ENCODE data around the gene CFC1B. TPM values are rescaled to one million over a fixed set of nuclear protein-coding genes. Genes with fewer than 3 reads are reported as not detected.
A peak's percentile ranks its signal among the peaks of the same experiment; 100 is the strongest.
"Not testable (repeated sequence)": the region's sequence is repeated elsewhere in the genome, so short reads cannot be mapped to it uniquely, and the experiment has no call there.

Gene CFC1B
- total RNA-seq, 8 experiments from 2014 or later, result 2.3 TPM; not detected in 7

GRCh38 chr2:130536654-130537053, 15.6 kb downstream of the CFC1B start:
- in situ Hi-C loops (cut with MboI; ENCODE audit: low pct_unique_long_range_greater_than_20kb in 2 of 9, low sequenced_read_pairs in 9 of 9, unreplicated experiment in 9 of 9); H3K4me3 ChIP-seq; H3K4me1 ChIP-seq (replicated peaks in 1 of 2); ATAC-seq (replicated peaks in 6 of 8); H3K27ac ChIP-seq: not testable (repeated sequence)
- WGBS, 10 experiments, result no CpG with 5 or more reads among the region's 7 CpGs

- in situ Hi-C loops (cut with MboI; ENCODE audit: low pct_unique_long_range_greater_than_20kb in 2 of 9, low sequenced_read_pairs in 9 of 9, unreplicated experiment in 9 of 9); H3K27ac ChIP-seq; H3K4me3 ChIP-seq; H3K4me1 ChIP-seq (replicated peaks in 1 of 2): not testable (repeated sequence)
- ATAC-seq (replicated peaks in 6 of 8), result peak in 1 of 8 experiments; percentile 28
- WGBS, 10 experiments, result no CpG with 5 or more reads among the region's 9 CpGs
Observed at GRCh38 chr2:130538271-130538670, 17.2 kb downstream of the CFC1B start.

- WGBS, 10 experiments, result no CpG with 5 or more reads among the region's 4 CpGs
- H3K4me1 ChIP-seq (replicated peaks in 1 of 2); in situ Hi-C loops (cut with MboI; ENCODE audit: low pct_unique_long_range_greater_than_20kb in 2 of 9, low sequenced_read_pairs in 9 of 9, unreplicated experiment in 9 of 9); H3K4me3 ChIP-seq; H3K27ac ChIP-seq: not testable (repeated sequence)
- peak in 3 of 8 experiments; percentile 61 to 73 (median 66) for ATAC-seq (replicated peaks in 6 of 8)
Observed at GRCh38 chr2:130542789-130543188, 21.8 kb downstream of the CFC1B start.

- in situ Hi-C loops (cut with MboI; ENCODE audit: low pct_unique_long_range_greater_than_20kb in 2 of 9, low sequenced_read_pairs in 9 of 9, unreplicated experiment in 9 of 9); H3K4me1 ChIP-seq (replicated peaks in 1 of 2); H3K4me3 ChIP-seq; H3K27ac ChIP-seq: not testable (repeated sequence)
- WGBS, 10 experiments, result no CpG with 5 or more reads among the region's 12 CpGs
- peak in 7 of 8 experiments; percentile 23 to 77 (median 59) for ATAC-seq (replicated peaks in 6 of 8)
Observed at GRCh38 chr2:130543785-130544528, 22.9 kb downstream of the CFC1B start.

GRCh38 chr2:130544978-130545377, 24.0 kb downstream of the CFC1B start:
- WGBS, 10 experiments, result no CpG with 5 or more reads among the region's 5 CpGs

GRCh38 chr2:130548418-130548817, 27.4 kb downstream of the CFC1B start:
- H3K4me3 ChIP-seq; H3K27ac ChIP-seq; in situ Hi-C loops (cut with MboI; ENCODE audit: low pct_unique_long_range_greater_than_20kb in 2 of 9, low sequenced_read_pairs in 9 of 9, unreplicated experiment in 9 of 9); H3K4me1 ChIP-seq (replicated peaks in 1 of 2); ATAC-seq (replicated peaks in 6 of 8): not testable (repeated sequence)
- no CpG with 5 or more reads among the region's 3 CpGs for WGBS, 10 experiments

More at GRCh38 chr2:130544978-130545377, 24.0 kb downstream of the CFC1B start:
- H3K4me3 ChIP-seq; H3K4me1 ChIP-seq (replicated peaks in 1 of 2); in situ Hi-C loops (cut with MboI; ENCODE audit: low pct_unique_long_range_greater_than_20kb in 2 of 9, low sequenced_read_pairs in 9 of 9, unreplicated experiment in 9 of 9); H3K27ac ChIP-seq: not testable (repeated sequence)
- peak in 1 of 8 experiments; percentile 37 for ATAC-seq (replicated peaks in 6 of 8)

GRCh38 chr2:130549475-130549874, 28.5 kb downstream of the CFC1B start:
- H3K4me3 ChIP-seq; in situ Hi-C loops (cut with MboI; ENCODE audit: low pct_unique_long_range_greater_than_20kb in 2 of 9, low sequenced_read_pairs in 9 of 9, unreplicated experiment in 9 of 9); H3K27ac ChIP-seq; ATAC-seq (replicated peaks in 6 of 8); H3K4me1 ChIP-seq (replicated peaks in 1 of 2): not testable (repeated sequence)
- no CpG with 5 or more reads among the region's 27 CpGs for WGBS, 10 experiments

- no CpG with 5 or more reads among the region's 4 CpGs for WGBS, 10 experiments
- H3K4me1 ChIP-seq (replicated peaks in 1 of 2); H3K27ac ChIP-seq; in situ Hi-C loops (cut with MboI; ENCODE audit: low pct_unique_long_range_greater_than_20kb in 2 of 9, low sequenced_read_pairs in 9 of 9, unreplicated experiment in 9 of 9); ATAC-seq (replicated peaks in 6 of 8); H3K4me3 ChIP-seq: not testable (repeated sequence)
Observed at GRCh38 chr2:130554178-130554577, 33.2 kb downstream of the CFC1B start.

- H3K4me3 ChIP-seq; ATAC-seq (replicated peaks in 6 of 8); in situ Hi-C loops (cut with MboI; ENCODE audit: low pct_unique_long_range_greater_than_20kb in 2 of 9, low sequenced_read_pairs in 9 of 9, unreplicated experiment in 9 of 9); H3K27ac ChIP-seq; H3K4me1 ChIP-seq (replicated peaks in 1 of 2): not testable (repeated sequence)
- WGBS, 10 experiments, result no CpG with 5 or more reads among the region's 8 CpGs
Observed at GRCh38 chr2:130556441-130556840, 35.4 kb downstream of the CFC1B start.

- in situ Hi-C loops (cut with MboI; ENCODE audit: low pct_unique_long_range_greater_than_20kb in 2 of 9, low sequenced_read_pairs in 9 of 9, unreplicated experiment in 9 of 9); H3K4me1 ChIP-seq (replicated peaks in 1 of 2); ATAC-seq (replicated peaks in 6 of 8); H3K27ac ChIP-seq; H3K4me3 ChIP-seq: not testable (repeated sequence)
- no CpG with 5 or more reads among the region's 4 CpGs for WGBS, 10 experiments
Observed at GRCh38 chr2:130566165-130566564, 45.1 kb downstream of the CFC1B start.

GRCh38 chr2:130571929-130572328, 50.9 kb downstream of the CFC1B start:
- ATAC-seq (replicated peaks in 6 of 8); H3K4me3 ChIP-seq; H3K27ac ChIP-seq; in situ Hi-C loops (cut with MboI; ENCODE audit: low pct_unique_long_range_greater_than_20kb in 2 of 9, low sequenced_read_pairs in 9 of 9, unreplicated experiment in 9 of 9); H3K4me1 ChIP-seq (replicated peaks in 1 of 2): not testable (repeated sequence)
- WGBS, 10 experiments, result no CpG with 5 or more reads among the region's 3 CpGs

- H3K4me1 ChIP-seq (replicated peaks in 1 of 2); in situ Hi-C loops (cut with MboI; ENCODE audit: low pct_unique_long_range_greater_than_20kb in 2 of 9, low sequenced_read_pairs in 9 of 9, unreplicated experiment in 9 of 9); H3K4me3 ChIP-seq; H3K27ac ChIP-seq: not testable (repeated sequence)
- ATAC-seq (replicated peaks in 6 of 8), result peak; percentile 14 to 87 (median 42)
- WGBS, 10 experiments, result no CpG with 5 or more reads among the region's 13 CpGs
Observed at GRCh38 chr2:130574230-130574629, 53.2 kb downstream of the CFC1B start.

GRCh38 chr2:130576209-130576784, 55.3 kb downstream of the CFC1B start:
- H3K27ac ChIP-seq; H3K4me1 ChIP-seq (replicated peaks in 1 of 2); in situ Hi-C loops (cut with MboI; ENCODE audit: low pct_unique_long_range_greater_than_20kb in 2 of 9, low sequenced_read_pairs in 9 of 9, unreplicated experiment in 9 of 9); H3K4me3 ChIP-seq: not testable (repeated sequence)
- WGBS, 10 experiments, result no CpG with 5 or more reads among the region's 8 CpGs
- peak in 7 of 8 experiments; percentile 17 to 72 (median 48) for ATAC-seq (replicated peaks in 6 of 8)

GRCh38 chr2:130577559-130577958, 56.5 kb downstream of the CFC1B start:
- WGBS, 10 experiments, result no CpG with 5 or more reads among the region's 4 CpGs
- H3K27ac ChIP-seq; in situ Hi-C loops (cut with MboI; ENCODE audit: low pct_unique_long_range_greater_than_20kb in 2 of 9, low sequenced_read_pairs in 9 of 9, unreplicated experiment in 9 of 9); H3K4me1 ChIP-seq (replicated peaks in 1 of 2); H3K4me3 ChIP-seq: not testable (repeated sequence)
- ATAC-seq (replicated peaks in 6 of 8), result peak in 3 of 8 experiments; percentile 40 to 64 (median 63)

Data from motor neuron (in vitro differentiated cells).